ENCODE measurements around the gene VANGL2.
"Not testable (repeated sequence)": the region's sequence is repeated elsewhere in the genome, so short reads cannot be mapped to it uniquely, and the experiment has no call there.

- not testable (repeated sequence) for TF ChIP-seq EZH2 (IDR thresholded peaks at IDR 0.05; ENCODE audit: insufficient read depth, low read length); CTCF (IDR thresholded peaks at IDR 0.05; ENCODE audit: insufficient read depth, low read depth, low read length)
These were observed 12.0 kb upstream of the VANGL2 start for GRCh38 chr1:160388406-160388805.

All from astrocyte (in vitro differentiated cells and primary cell).